ENCODE measurements around the gene PCDHGA6.
"Not testable (repeated sequence)": the region's sequence is repeated elsewhere in the genome, so short reads cannot be mapped to it uniquely, and the experiment has no call there.

The PCDHGA6 gene

GRCh38 chr5:141373673-141374317 lies at the start of gene PCDHGA6:
Gene PCDHGA6 (plus strand): TSS chr5:141373891. CDS start chr5:141374084, 193 bp downstream.
- TF ChIP-seq CTCF (IDR thresholded peaks at IDR 0.05; ENCODE audit: low read depth, low read length, missing control alignments): peak; percentile 56
- H3K4me3 ChIP-seq (replicated peaks; ENCODE audit: low read depth, low read length): peak within 1 kb of the TSS; percentile 36
- DNase-seq (ENCODE audit: extremely low read depth, low read depth): no peak

GRCh38 chr5:141326088-141326854 lies 47.4 kb upstream of the PCDHGA6 start:
- TF ChIP-seq CTCF (IDR thresholded peaks at IDR 0.05; ENCODE audit: low read depth, low read length, missing control alignments): peak; percentile 60
- no peak for DNase-seq (ENCODE audit: extremely low read depth, low read depth)
- H3K4me3 ChIP-seq (replicated peaks; ENCODE audit: low read depth, low read length): peak overlapping the region; percentile 19

- no peak for TF ChIP-seq CTCF (IDR thresholded peaks at IDR 0.05; ENCODE audit: low read depth, low read length, missing control alignments)
- no peak overlapping the region for H3K4me3 ChIP-seq (replicated peaks; ENCODE audit: low read depth, low read length)
- DNase-seq (ENCODE audit: extremely low read depth, low read depth): no peak
These were observed 45.5 kb upstream of the PCDHGA6 start for GRCh38 chr5:141328231-141328630.

GRCh38 chr5:141330299-141331080 lies 43.2 kb upstream of the PCDHGA6 start, which contains the start of gene PCDHGA1:
Gene PCDHGA1 (plus strand): TSS chr5:141330514.
- peak; percentile 48 for TF ChIP-seq CTCF (IDR thresholded peaks at IDR 0.05; ENCODE audit: low read depth, low read length, missing control alignments)
- no peak for DNase-seq (ENCODE audit: extremely low read depth, low read depth)
- peak within 1 kb of the TSS; percentile 24 for H3K4me3 ChIP-seq (replicated peaks; ENCODE audit: low read depth, low read length)

GRCh38 chr5:141332571-141332970 lies 41.1 kb upstream of the PCDHGA6 start:
- H3K4me3 ChIP-seq (replicated peaks; ENCODE audit: low read depth, low read length); DNase-seq (ENCODE audit: extremely low read depth, low read depth): not testable (repeated sequence)

GRCh38 chr5:141338538-141339306 lies 35.0 kb upstream of the PCDHGA6 start, which contains the start of gene PCDHGA2:
Gene PCDHGA2 (plus strand): TSS chr5:141338760.
- H3K4me3 ChIP-seq (replicated peaks; ENCODE audit: low read depth, low read length): peak within 1 kb of the TSS; percentile 11; the same call in 1 of the 2 replicates
- DNase-seq (ENCODE audit: extremely low read depth, low read depth): no peak
- peak; percentile 48 for TF ChIP-seq CTCF (IDR thresholded peaks at IDR 0.05; ENCODE audit: low read depth, low read length, missing control alignments)

- not testable (repeated sequence) for H3K4me3 ChIP-seq (replicated peaks; ENCODE audit: low read depth, low read length); DNase-seq (ENCODE audit: extremely low read depth, low read depth)
These were observed 32.8 kb upstream of the PCDHGA6 start for GRCh38 chr5:141340781-141341354.

Measured in HFF-Myc (cell line).